ENCODE results near the gene PADI1.

The PADI1 gene

DNA sequence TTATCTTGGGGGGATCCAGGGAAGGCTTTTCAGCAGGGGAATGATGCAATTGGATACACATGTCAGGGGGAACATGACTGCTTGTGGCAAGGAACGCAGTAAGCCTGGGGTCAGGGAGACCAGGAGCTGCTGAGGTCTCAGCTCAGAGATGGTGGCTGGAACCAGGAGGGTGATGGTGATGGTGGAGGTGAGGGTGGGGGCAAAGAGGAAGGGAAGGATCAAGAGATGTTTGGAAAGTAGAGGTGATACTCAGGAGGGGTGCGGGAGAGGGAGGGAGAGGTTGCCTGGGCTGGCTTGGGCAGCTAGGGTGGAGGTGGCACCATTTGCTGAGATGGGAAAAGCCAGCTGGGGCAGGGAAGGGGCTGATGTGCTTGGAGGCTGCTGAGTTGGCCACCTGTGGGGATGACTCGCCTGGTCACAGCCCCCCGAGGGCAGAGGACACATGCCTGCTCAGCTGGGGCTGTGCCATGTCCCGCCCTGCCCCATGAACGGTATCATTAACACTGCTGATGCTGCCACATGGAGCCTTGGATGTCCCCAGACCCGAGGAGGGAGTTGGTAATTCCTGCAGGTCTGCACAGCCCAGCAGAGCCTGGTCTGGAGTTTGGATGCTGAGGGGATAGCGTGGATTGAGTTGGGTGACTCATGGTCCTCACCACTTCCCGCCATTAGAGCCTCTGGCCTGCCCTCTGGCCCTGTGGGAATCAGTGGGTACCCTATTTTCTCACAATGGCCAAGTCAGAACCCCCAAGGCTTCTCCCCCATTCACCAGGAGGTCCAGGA is 6.3 kb upstream of the PADI1 start:
- DNase-seq = no peak

DNA sequence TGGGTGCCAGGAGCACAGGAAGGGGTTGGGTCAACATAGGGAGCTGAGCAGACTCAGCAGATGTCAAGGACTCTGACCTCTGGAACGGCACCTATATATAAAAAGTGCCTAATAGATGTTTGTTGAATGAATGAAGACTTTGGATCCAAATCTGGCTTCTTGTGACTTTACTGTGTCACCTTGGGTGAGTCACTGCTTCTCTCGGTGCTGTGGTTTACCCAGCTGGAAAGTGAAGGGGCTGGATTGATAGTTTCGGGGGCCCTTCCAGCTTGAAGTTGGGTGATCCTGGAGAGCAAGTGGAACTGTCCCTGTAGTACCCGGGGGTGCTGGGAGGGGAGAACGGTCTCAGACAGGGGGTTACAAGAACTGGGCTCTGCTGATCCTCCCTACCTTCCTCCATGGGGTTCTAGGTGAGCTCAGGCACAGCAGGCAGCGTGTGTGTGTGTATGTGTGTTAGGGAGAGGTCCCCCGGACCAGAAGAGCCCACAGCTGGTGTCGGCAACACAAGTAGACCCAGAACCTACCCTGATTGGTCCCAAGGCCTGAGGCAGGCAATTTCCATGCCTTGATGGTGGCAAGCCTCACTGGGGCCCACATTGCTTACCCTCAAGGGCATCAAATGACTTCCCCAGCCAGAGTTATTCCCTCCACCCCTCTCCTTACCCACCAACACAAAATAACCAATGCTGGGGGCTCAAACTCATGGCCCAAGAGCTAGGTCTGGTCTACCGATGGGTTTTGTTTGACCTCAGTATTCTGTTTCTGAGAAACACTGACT is 5.5 kb upstream of the PADI1 start:
- DNase-seq = no peak

DNA sequence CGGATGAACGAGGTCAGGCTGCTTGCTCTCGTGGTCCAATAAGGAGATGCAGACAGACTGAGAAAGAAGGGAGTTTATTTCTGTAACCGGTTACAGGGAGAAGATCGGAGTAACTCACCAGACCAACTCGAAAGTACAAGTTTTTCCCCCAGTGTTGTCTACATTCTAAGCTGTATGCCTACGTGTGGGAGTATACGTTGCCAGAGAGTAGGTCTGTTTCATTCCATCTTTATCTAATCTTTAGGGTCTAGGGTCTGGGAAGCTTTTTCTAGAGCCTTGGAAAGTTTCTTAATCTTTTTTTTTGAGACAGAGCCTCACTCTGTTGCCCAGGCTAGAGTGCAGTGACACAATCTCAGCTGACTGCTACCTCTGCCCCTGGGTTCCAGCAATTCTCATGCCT is 4.7 kb upstream of the PADI1 start:
- no peak for DNase-seq

DNA sequence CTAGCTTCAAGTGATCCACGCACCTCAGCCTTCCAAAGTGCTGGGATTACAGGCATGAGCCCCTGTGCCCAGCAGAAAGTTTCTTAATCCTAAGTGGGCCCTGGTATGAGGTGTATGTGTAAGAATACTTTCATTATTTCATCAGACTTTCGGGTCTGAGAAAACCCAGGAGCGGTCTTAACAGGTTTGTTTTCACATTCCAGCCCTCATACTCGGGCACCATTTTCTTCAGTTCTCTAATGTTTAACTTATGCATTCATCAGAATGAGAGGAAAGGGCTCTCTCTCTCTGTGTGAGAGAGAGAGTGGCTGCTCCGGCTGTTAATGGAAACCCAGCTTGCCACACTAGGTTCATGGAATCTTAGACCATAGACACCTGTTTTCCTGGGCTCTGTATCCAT is 4.2 kb upstream of the PADI1 start:
- no peak for DNase-seq

DNA sequence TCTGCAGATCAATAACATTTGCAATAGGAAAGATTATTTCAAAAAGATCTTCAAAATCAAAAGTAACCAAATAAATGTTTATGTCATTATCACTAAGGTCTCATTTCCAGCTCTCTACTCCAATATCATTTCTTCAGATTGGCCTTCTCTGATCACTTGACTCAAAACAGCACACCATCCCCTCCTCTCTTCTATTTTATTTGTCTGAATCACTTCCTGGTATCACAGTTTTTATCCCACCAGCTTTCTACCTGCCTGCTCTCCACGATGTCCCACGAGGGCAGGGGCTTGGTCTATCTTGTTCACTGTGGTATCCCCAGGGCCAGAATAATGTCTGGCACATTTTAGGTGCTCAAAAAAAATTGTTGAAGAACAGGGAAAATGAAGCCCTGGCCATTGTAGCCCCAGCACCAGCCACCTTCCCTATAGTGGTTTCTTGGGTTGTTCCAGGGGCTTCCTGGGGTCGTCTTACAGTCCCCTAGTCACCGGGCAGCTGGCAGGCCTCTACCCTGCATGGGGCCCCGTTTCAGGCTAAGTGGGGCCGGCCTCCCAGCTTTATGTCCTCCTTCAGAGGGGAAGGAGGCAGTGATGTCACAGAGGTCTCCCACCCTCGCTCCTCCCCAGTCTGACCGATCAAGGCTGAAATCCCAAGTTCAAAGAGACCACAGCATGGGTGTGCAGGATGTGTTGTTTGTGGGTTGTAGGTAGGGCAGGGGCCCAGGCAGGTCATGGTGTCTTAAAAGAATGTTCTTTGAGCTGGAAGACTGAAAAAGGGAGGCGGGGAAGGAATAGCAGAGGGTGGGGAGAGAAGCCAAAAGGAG is 3.5 kb upstream of the PADI1 start:
- DNase-seq = no peak

DNA sequence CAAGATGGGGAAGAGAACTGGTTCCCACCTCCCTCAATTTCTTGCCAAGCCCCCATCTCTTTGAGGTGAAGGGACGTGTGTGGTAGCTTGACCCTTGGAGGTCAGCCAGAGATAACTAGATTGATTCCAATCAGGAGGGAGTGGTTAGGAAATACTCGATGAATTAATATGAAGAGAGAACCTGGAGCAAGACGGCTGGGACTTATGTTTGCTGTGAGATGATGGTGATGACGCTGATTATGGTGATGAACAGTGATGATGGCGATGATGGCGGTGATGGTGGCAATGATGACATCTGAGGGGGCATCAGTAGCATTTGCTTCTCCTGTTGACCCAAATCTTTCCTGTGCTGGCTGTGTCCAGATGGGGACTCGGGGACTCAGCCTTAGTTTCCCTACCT is 724 bp downstream of the PADI1 start:
- DNase-seq = no peak

DNA sequence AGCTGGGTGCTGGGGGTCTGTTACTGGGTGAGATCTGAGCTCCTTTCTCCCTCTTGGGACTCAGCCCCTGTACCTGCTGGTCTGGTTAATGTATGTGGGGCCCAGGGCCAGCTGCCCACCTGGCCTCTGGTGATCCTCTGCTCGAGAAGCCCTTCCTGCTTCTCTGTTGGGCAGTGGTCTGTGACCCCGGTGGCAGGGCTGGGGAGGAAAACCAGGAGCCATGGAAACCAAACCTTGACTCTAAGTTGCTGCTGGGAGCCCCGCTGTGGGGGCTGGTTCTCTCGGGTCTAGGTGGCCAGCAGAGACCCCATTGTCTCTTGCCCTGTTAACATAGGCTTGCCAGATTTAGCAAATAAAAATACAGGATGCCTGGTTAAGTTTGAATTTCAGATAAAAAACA is 1.3 kb downstream of the PADI1 start:
- no peak for DNase-seq

DNA sequence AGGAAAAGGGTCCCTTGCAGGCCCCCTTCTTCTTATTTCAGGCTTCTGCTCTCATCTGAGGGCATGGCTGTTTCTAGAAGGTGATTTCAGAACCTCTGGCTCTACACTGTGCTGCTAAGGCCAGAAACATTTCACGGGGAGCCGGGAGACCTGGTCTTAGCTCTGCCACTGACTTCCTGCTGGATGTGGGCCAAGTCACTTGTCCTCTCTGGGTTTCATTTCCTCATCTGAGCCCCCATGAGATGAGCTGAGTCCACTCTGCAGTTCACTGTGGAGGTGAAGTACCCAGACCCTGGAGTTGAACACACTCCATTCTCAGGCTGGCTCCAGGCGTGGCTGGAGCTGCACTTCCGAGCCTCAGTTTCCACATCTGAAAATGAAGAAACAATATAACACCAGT is 2.1 kb downstream of the PADI1 start:
- no peak for DNase-seq

DNA sequence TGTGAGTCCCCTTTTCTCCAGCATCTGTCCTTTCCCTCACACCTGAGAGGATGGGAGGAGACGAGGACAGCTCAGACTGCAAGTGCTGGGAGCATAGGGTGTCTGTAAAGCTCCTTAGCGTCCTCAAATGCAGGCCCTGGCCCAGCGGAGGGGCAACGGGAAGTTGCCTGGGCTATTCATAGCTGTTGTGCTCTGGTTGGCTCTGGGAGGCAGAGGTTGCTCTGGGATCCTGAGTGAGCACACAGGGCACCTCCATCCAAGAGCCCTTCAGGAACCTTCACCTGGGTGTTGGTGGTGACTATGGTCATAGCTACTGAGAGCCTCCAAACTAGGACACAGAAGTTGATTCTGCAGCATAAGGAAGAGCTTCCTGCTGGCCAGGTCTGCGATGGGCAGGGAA is 2.6 kb downstream of the PADI1 start:
- no peak for DNase-seq

DNA sequence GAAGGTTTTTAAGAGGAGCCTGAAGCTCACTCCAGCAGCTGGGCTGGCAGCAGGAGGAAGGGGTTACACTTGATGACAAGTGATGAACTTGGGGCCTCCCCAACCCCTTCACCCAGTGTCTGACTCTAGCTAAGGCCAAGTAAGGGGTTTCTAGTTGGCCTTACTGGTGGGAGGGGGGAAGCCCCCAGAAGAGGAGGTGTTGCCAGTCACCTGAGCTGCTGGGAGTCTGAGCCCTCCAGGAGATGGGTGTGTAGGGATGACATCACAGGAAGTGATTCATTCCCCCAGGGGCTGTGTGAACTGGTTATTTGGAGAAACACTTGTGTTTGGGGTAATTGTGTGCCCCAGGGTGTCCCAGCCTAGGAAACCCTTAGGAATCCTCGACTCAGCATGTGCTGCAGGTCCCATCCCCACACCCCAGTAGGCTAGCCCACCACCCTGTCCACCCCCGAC is 3.1 kb downstream of the PADI1 start:
- no peak for DNase-seq

DNA sequence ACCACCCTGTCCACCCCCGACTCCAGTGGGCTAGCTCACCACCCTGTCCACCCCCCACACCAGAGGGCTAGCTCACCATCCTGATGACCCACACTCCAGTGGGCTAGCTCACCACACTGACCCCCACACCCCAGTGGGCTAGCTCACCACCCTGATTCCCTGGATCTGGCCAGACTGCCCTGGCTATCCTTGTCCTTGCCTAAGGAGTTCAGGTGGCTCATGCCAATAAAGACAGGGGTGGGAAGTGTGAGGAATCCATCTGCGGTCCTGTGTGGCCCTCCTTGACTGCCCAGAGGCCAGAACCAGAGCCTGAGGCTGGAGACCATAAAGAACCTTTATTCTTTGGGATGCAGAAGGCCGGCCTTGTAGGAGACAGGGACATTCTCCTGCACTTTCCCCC is 3.6 kb downstream of the PADI1 start:
- no peak for DNase-seq

DNA sequence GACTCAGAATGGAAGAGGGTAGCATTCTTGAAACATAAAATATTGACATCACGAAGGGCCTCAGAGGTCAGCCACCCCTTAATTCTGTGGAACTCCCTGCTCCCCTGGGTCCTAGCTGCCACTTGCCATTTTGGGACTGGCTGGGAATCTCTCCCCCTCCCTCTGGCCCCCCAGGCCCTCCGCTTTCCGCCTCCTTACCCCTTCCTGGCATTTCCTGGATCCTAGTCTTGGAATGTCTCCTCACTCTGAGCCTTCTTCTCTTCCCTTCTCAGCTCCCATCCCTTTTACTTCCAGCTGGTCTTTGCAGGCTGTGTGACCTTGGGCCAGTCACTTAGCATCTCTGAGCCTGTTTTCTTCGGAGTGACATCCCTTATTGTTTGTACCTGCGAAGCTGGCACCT is 4.5 kb downstream of the PADI1 start:
- no peak for DNase-seq

DNA sequence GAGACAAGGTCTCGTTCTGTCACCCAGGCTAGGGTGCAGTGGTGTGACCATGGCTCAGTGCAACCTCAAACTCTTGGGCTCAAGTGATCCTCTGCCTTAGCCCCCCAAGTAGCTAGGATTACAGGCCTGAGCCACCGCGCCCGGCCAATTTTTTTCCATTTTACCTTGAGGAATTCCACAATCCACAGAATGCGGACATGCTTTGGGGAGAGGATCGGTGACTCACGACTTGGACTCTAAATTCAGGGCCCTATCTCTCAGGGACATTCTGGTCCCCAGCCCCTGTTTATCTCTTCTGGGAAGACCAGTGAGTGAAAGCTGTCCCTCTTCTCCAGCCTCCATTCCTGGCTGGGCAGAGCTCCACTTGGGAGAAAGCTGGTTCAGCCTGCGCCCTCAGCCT is 5.2 kb downstream of the PADI1 start:
- no peak for DNase-seq

DNA sequence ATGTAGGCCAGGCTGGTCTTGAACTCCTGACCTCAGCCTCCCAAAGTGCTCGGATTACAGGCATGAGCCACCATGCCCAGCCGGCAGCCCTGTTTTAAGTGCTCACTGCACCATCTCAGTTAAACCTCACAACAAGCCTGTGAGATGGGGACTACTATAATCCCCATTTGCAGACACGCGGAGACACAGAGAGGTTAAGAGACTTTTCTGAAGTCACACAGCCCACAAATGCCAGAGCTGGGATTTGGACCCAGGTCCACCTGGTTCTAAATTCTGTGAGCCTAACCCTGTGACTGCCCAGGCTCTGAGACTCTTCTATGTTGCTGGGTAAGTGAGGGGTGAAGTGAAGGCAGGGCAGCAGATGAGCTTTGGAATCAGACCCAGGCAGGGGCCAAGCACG is 6.4 kb downstream of the PADI1 start:
- no peak for DNase-seq

DNA sequence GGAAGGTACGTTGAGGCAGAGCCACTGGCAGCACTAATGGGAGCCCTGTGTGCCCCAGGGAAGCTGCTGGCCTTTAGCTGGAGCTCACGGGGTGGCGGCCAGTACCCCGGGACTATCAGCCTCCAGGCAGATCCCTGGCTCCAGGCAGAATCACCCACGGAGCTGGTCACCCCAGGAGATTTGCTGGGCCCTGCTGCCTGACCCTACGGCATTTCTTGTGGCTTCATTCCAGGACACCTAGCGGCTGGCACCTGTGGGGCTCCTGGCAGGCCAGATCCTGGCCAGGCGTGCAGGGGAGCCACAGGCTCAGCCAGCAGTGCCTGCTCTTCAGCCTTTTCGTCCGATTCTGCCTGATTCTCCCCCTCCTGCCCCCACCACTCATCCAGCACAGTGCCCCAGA is 7.1 kb downstream of the PADI1 start:
- DNase-seq = no peak

DNA sequence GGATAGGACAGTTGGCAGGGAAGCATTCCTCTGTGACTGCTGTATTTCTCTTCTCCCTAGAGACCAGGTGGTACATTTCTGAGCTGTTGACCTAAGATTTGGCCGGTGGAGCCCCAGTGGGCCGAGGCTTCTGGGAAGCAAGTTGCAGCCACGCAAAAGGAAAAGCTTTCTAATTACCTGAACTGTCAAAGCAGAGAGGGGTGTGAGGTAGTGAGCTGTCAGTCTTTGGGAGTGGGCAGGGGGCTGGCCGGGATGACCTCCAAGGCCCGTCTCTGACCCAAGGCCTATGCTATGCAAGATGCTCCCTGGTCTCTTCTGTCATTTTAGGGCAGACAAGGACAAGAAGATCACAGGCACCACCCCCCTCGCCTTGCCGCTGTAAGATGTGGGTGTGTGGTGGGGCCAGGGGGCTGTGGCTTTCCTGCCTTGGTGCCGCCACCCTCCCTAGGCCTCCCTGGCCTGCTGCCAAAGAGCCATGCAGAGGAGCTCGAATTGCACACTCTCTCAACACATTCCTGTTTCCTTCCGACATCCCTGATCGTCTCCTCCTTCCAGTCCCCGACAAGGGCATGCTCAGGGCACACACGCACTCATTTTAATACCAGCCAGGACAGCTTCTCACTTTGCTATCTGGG is 7.7 kb downstream of the PADI1 start:
- DNase-seq = peak in 2 of 3 experiments; percentile 6 to 56

DNA sequence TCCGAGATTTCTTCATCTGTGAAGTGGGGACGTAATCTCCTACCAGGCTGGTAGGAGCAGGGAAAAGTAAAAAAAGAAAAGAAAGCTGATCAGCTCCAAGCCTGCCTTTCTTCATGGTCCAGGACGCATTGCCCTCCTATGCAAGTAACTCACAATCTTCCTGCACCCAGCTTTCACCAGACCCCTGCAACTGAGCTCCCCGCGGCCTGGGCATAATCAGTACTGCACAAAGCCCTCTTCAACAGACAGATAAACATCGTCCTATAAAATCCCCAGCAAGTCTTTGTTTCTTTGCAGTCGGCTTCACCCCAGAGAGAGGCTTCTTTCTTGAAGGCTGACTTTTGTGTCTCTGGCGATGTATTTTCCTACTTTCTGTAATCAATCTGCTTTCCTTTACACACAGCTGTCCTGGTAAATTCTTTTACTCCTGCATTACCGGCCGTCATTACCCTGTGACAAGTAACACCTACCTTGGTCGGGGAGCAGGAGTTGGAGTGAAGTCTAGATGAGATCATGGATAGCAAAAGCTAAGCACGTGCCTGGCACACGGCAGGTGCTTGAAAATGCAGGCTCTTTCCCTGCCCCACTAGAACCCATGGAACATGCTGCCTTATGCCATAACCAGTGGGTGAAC is 8.3 kb downstream of the PADI1 start:
- no peak for DNase-seq

DNA sequence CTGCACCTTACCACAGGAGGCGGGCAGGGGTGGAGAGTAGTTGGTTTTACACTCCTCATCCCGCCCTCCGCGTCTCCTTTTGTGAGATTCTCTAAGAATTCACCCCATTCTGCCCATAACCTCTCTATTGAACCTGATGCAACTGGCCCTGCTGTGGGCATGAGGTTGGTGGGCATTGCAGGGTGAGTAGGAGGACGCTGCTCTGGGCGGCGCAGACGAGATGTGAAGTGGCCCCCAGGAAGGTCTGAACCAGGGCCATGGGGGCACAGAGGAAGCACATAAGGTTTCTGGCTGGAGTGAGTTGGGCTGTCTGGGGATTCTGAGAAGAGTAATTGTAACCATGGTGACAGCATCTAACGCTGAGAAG is 8.8 kb downstream of the PADI1 start:
- no peak for DNase-seq

DNA sequence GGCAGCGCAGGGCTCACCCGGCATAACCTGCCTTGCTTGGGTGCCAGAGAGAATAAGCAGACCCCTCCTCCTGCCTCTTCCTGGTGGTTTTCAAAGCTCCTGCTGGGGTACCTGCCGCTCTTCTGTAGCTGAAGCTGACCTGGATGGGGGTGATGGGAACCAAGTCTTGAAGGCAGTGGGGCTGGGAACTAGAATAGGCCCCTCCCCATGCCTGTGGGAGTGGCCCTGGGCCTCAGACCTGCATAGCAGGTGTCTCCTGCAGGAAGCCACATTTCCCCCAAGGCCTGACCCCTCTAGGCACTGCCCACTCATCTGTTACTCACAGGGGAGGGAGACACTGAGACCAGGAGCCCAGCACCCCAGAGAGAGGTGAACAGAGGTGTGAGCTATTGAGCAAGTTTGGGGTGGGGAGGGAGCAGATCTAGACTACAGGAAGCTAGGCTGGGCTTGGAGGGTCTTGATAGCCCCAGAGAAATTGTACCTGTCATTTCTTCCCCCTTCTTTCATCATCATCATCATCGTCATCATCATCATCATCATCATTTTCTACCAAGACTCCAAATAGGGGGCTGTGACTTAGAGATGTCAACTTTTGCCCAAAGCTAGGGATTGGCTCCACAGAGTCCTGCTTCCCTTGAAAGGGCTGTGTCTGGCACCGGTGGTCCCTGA is 10.1 kb downstream of the PADI1 start:
- DNase-seq = no peak

DNA sequence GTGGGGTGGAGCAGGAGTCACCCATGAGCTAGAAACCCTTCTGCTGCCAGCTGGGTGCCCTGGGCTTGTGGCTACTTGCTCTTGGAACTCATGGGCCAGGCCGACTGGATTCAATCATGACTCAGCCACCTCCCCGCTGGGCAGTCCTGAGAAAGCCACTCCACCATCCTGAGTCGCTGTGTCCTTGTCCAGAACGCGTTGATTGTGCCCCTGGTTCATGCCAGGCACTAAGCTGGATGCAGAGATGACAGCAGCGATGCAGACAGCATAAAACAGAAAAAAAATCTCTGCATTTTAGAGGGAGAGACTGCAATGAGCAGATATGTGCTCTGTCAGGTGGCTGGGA is 10.6 kb downstream of the PADI1 start:
- no peak for DNase-seq

DNA sequence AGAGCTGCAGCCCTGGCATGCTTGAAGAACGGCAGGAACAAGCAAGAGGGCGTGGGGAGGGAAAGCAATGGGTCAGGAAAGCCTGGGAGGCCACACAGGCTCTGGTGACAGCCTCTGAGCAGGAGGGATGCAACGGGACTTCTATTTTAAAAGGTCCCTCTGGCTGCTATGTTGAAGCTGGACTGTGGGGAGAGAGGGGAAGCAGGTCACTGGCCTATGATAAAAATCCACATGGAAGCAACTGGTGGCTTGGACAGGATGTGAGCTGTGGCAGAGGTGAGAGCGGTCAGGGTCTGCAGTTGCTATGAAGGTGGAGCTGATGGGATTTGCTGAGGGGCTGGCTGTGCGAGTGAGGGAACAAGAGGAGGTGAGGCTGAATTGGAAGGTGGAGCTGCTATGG is 11.2 kb downstream of the PADI1 start:
- DNase-seq = no peak

DNA sequence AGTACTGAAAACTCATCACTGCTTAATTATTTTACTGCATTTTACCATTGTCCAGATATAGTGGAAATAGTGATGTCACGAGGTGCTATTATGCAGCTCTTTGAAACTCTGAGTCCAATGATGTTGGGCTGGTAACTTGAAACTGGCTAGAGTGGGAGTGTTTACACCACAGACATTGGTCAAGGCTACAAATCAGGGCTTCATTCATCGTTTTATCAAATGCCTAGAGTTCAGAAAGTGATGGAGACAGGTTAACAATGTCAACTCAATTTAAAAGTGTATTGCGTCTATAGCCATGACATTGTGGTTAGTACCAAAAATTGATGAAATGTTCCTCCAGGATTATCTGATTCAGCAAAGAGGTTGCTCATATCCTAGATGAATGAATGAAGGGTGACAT is 12.7 kb downstream of the PADI1 start:
- no peak for DNase-seq

Data from NCI-H1417 (cell line).